NK-92 (cell line): Measurements from ENCODE around the gene PLA2G12A.

ENCODE experiments used
- DNase-seq: peaks from one replicate; lab custom pipeline; 2025; ENCODE audit not compliant: unreplicated experiment; lab: John Stamatoyannopoulos, UW

Gene PLA2G12A

DNA sequence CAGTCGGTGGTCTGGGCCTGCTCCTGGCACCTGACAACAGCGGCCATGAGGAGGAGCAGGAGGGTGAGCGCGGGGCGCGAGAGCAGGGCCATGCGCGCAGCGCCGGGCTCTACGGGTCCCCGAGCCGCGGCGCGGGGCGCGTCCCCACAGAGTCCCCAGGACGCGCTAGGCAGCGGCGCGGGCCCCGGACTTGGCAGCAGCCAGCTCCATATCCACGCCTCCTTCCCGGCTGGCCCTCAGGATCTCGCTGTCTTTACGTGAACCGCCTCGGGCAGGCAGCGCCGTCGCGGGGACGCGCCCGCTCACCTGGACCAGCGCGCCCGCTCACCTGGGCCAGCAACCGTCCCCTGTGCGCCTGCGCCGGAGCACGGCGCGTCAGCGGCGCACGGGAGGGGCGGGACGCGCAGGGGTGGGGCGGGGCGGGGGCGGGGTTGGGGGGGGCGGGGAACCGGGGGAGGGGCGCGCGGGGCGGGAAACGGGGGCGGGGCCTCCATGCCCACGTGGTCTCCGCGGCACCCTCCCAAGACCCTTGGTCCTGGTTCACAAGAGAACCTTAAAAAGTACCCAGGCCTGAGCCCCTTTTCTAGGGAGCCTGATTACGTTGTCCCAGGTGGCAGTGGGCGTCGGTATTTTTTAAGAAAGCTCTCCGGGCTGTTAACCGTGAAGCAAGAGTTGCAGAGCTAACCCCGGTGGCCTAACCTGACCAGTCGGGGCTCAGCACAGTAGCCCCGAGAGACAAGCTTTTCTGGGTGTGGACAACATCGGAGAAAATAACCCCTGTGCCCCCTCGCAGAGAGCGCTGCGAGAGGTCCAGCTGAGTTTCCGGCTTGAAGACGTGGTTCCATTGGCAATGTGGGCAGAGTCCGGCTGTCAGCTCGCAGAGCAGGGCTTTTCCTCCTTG lies at the start of gene PLA2G12A:
PLA2G12A (minus strand) TSS at position 353 of the 901 bp plus-strand sequence; CDS start at position 92, 261 bp downstream.
- peak; percentile 10 for DNase-seq

DNA sequence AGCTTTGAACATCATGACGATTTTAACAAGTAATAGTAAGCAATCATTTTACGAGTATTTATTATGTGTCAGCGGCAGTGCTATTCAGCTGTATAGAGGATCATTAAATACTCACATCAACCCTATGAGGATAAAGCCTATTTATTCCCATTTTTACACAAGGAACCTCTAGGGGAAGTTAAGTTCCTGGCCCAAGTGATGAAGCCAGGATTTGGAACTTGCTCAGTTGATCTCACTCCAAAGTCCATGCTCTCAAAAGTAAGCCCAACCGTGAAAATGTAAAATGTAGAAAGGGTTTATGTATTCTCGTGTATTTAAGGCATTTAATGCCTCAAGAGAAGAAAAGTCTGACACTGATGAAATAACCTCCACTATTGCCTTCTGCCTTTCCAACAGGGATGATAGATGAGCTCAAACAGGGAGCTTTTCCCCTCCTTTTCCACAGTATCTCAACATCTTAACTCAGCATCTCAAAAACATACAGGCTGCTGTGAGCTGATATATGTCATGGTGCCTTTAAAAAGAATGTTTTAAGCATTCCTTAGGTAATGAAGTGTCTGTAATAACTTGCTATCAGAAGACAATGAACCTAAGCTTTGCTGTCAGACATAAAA lies 35.0 kb upstream of the PLA2G12A start:
- no peak for DNase-seq

DNA sequence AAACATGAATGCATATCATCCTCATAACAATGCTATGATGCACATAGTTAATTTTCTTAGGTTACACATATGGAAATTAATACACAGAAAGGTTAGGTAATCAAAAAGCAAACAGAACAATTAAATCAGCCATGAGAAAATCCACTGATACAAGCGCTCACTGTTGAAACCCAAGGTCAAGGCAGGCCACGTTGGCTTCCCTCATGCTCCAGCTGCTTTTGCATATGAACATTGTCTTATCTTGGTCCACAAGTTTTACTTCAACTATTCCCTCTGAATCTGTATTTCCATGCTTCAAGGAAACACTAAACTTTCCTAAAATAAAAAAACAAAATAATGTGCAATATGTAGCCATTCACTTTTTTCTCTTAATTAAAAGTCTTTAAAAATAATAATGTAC lies 34.5 kb upstream of the PLA2G12A start:
- DNase-seq, result no peak

DNA sequence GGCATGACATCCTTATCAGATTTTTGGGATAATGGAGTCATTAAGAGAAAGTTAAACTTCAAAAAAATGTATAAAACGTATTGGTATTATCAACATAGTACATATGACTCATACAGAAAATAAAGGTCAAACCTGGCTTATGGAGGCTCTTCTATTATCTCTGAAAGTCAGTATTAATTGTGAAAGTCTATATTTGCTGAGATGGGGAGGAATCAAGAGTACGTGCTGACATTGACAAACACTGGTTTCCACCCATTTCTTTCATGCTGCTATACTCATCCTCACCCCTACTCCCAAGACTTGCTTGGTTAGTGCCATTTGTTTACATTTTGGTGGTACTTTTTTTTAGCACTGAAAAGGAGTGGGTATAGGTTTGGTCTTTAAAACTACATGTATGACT lies 30.8 kb upstream of the PLA2G12A start:
- DNase-seq, result no peak

DNA sequence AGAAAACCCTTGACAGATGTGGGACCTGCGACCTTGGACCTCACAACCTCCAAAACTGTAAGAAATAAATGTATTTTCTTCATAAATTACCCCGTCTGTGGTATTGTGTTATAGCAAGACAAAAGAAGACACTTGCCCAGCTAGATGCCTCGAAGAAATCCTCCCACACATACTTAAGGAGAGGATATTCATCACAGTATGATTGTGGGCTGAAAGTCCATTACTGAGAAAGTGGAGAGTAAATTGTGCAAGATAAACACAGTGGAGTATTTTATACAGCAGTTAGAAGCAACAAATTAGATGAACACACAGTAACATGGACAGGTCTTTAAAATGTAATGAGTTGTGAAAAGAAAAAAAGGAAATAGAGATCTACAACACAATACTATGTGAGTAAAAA lies 25.8 kb upstream of the PLA2G12A start:
- DNase-seq, result no peak

DNA sequence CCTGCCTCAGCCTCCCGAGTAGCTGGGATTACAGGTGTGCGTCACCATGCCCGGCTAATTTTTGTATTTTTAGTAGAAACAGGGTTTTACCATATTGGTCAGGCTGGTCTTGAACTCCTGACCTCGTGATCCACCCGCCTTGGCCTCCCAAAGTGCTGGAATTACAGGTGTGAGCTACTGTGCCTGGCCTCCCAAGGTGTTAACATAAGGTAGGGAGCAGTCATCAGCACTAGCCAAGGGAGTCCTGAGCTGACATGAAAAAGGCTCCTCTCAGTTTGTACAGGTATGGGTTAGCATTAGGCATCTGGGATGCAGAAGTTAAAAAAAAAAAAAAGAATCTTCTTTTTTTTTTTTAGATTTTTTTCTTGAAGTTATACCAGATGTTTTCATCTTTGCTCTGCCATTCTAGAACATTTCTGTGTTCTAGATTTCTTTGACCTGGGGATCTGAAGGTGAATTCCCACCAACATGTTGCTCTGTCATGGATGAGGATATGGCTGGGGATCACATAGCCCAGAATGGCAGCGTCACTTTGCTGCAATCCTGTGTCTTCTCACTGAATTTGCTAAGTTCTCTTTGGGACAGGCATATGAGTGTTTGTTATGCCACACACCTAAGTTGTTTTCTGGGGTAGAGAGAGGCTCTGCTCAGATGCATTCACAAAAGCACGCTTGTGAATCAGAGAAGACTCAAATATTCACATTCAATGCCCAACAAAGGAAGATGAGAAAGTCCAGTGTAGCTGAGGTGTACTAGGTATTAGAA lies 24.4 kb upstream of the PLA2G12A start:
- no peak for DNase-seq

DNA sequence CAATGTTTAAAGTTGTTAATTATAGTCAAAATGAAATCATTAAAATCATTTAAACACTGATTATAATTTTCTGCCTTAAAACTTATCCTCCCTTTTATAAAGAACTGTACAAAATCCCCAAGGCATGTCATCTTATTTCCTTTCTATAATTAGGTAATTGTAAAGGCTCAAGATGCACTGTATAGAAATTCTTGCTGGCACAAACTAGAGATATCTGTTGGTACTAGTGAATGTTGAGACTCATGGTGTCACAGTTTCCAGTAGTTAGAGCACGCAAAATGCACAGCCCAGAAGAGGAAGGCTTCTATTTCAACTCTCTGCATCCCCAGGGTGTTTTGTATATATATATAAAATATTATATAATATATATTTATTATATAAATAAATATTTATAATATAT lies 22.7 kb upstream of the PLA2G12A start:
- no peak for DNase-seq

DNA sequence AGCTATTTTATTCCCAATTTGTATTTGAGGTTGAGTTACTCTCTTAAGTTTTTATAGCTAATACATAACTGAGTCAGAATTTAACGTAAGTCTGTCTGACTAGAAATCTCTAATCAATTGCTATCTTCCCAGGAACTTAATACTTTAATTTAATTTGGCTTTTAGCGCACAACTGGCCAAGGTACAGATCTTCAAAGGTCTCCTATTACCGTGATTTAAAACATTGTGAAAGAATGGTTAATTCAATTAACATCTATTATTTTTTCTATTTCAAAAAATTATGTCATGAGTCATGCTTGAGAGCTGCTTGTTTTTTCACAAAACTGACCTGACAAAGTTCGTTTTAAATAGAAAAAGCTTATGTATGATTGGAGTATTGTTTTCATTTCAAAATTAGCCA lies 22.0 kb upstream of the PLA2G12A start:
- no peak for DNase-seq

DNA sequence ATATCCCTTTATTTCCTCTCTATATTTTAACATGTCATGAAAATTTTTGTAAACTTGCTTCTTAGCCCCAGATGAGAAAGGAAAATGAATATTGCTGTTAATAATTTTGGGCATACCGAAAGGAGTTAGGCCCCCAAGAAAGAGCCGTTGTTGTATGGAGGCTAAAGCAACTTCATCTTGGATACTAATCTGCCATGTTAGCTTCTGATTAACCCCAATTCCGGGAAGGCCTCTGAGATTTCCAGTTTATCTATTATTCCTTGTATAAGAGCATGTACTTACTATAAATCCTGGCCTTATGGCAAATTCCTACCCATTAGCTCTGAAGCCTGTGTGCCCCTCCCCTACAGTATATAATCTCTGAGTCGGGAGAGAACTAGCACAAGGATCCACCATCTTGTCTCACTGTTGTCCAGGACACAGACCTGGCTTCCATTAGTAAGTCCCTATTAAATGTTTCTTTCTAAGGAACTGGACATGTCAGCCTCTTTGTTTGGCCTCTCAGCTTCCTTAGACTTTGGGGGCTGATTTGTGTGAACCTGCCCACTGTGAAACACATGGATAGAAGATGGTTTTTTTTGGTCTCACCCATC lies 20.9 kb upstream of the PLA2G12A start:
- DNase-seq, result no peak

DNA sequence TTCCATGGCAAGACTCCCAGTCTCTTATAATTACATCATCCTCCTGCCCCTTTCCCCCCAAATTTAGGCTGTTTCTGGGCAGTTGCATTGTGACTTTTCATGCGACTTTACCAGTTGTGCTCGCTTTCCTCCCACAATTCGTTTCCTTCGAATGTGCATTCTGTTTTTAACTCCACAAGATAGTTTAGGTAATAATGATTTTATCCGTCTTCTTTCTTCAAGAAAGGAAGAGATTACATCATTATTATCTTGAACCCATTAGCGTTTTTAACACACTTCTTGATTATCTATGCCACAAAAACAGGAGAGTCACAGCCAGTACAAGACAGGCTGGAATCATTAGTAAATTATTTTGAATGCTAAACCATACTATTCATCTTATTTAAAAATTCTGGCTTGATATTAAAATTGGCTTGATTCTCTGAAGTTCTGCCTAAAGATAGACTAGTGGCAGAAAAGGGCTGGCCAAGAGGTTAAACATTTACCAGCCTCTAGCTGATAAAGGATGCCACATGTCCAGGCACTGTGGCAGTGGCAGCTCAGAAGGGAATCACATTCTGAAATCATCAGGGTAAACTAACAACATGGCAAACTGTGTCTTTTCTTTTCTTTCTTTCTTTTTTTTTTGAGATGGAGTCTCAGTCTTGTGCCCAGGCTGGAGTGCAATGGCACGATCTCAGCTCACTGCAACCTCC lies 19.7 kb upstream of the PLA2G12A start:
- no peak for DNase-seq

DNA sequence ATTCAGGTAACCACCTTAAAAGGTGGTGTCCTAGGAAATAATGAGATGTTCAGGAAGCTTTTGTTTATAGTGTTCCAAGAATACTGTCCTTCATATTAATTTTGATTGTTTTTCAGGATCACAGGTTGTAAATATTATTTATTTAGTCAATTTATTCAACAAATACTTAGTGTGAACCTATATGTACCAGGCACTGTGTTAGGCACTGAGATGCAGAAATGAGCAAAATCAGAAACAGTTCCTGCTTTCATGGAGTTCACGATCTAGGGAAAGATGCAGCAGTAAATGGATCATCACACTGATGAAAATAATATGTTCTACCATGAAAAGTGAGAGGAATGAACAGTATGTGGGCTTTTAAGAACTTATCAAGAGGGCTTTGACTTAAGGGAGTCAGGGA lies 18.2 kb upstream of the PLA2G12A start:
- DNase-seq, result no peak

DNA sequence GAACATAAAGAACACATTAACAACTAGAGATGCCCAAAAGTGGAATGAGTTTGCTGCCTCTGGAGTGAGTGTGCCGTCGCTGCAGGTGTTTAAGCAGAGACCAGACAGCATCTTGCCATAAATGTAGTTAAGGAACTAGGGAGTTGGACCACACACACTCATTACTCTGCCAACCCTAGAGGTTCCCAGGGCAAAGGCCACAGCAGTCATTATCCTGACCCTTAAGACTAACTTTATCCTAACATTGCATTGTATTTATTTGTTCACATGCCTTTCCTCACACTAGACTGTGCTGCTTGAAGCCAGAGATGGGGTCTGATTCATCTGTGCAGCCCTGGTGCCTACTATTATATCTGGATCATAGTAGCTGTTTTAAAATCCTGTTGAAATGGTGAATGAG lies 16.9 kb upstream of the PLA2G12A start:
- no peak for DNase-seq

DNA sequence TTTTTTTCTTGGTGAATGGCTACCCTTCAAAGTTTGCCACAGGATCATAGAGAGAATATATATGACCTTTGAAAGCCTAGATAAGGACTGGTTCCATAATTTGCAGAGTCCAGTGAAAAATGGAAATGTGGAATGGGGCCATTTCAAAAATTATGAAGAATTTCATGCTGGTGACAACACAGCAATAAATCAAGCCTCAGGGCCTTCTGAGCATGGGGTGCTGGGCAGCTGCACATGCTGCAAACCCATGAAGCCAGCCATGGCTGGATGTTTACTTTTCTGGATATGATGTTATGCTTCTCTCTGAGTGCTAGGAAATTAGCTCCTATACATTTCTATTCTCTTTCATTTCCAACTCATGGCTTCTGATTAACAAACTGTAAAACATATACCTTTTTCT lies 16.0 kb upstream of the PLA2G12A start:
- DNase-seq, result no peak

DNA sequence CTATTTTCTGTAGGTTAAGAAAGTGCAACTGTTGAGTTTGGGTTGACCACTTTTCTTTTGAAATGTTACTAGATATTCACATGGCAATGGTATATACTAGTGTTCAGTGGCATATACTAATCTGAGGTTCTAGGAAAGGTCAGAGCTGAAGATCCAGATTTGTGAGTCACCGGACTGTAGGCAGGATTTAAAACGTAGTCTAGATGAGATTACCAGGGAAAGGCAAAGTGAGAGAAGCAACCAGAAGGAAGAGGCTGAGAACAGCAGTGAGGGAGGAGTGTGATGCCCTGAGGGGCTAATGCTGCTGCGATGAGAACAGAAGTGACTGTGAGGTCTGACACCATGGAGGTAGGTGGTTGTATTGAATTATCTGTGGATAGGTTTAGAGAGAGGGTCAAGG lies 9.7 kb upstream of the PLA2G12A start:
- DNase-seq, result no peak

DNA sequence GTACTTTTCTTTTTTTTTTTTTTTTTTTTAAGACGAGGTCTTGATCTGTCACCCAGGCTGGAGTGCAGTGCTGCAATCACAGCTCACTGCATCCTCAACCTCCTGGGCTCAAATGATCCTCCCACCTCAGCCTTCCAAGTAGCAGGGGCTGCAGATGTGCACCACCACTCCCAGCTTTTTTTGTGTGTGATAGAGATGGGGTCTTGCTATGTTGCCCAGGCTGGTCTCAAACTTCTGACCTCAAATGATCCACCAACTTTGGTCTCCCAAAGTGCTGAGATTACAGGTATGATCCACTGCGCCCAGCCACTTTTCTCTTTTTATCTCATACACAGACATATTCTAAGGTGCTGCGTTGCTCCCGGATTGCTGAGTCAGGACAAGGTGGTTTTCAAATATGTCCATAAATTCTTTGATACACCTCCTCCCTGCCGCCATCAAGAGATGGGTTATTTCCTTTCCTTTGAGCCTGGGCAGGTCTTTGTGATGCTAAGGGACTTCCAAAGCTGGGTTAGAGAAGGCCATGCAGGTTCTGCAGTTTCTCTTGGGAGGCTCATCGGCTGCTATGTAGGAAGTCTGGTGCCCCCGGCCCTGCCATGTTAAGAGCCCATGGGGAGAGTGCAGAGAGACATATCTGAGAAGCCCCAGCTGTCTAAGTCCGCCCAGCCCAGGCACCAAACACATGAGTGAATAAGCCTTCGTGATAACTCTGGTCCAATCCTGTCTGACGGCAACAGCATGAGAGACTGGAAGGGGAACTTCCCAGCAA lies 8.4 kb upstream of the PLA2G12A start:
- DNase-seq, result no peak

DNA sequence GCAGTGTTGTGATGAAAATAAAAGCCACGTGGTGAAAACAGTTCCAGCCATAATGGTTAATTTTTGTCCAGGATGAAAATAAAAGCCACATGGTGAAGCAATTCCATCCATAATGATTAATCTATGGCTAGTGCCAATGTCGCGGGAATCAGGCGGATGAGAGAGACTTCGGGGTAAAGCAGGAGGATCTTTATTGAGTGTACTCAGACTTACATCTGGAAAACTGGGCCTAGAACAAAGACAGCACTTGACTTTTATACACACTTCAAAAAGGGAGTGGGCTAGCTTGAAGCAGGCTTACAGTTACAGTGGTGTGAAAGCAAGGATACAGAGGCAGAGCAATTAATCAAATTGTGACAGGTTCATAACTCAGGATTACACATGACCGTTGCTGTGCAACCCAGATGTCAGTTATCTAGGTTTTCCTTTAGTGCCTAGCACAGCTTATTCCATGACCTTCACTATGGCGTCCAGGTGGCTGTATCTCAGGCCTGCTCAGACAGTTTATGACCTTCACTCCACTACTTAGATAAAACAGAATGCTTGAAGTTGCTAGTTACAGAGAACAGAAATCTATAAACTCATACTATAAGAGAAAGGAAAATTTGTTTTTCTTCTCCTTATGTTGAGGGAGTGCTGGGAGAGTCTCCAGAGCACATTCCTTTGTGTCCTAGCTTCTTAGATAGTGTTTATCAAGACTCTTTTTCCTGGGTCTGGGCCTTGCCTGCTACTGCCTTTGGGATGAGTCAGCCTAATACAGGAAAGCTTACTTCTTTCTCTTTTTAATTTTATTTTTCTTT lies 5.9 kb upstream of the PLA2G12A start:
- DNase-seq, result no peak

DNA sequence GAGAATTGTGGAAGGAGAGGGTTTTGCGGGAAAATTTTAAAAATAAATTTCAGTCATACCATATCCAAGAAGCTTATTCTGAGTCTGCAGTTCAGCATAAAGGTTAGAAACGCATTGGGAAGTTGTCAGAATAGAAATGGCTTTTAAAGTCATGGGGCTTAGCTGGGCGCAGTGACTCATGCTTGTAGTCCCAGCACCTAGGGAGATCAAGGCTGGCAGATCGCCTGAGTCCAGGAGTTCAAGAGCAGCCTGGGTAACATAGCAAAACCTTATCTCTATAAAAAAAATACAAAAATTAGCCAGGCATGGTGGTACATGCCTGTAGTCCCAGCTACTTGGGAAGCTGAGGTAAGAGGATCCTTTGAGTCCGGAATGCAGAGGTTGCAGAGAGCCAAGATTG lies 3.9 kb upstream of the PLA2G12A start:
- no peak for DNase-seq

DNA sequence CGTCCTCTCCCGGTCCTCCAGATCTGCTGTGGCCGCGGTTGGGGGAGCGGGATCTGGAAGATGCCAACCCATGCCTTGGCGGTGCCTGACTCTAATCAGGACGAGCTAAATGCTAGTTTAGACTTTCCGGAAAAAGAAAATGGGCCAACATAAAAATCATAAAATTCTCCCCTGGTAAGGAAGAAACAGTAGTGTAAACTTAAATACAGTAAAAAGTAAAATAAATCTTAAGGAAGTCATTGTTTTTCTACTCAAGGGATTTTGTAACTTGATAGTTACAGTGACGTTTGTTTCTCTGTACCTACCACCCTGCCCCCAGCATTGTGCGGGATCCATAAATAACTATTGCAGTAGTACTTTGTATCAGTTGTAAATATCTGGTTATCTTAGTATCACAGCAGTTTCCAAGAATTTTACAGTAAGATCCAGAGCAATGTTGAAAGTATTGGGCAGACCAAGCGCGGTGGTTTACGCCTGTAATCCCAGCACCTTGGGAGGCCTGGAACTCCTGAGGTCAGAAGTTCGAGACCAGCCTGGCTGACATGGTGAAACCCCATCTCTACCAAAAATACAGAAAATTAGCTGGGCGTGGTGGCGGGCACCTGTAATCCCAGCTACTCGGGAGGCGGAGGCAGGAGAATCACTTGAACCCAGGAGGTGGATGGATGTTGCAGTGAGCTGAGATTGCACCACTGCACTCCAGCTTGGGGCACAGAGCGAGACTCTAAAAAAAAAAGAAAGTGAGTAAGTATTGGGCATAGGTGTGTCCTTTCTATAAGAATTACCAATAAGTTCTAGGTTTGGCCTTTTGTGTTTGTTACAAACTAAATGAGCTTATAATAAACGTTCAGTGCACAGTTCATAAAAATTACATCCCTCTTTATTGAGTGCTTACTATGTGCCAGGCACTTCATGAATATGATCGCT lies 1.0 kb upstream of the PLA2G12A start:
- DNase-seq, result no peak
